HG02943 (cell line): ENCODE results near the gene BRME1.
"Not testable (repeated sequence)": the region's sequence is repeated elsewhere in the genome, so short reads cannot be mapped to it uniquely, and the experiment has no call there.

ENCODE experiments used
- ATAC-seq: cut with Tn5 transposase; IDR thresholded peaks from one replicate; pipeline ENCODE4 v1.9.1; 2021; ENCODE audit warnings: mild to moderate bottlenecking, low read depth, moderate library complexity; ENCODE audit not compliant: unreplicated experiment

The BRME1 gene

GRCh38 chr19:13870873-13871272, 35.0 kb downstream of the BRME1 start:
- ATAC-seq = no peak

GRCh38 chr19:13869281-13869680, 36.6 kb downstream of the BRME1 start:
- no peak for ATAC-seq

- no peak for ATAC-seq
Observed at GRCh38 chr19:13868663-13869062, 37.3 kb downstream of the BRME1 start.

- ATAC-seq = no peak
Observed at GRCh38 chr19:13866463-13867046, 39.4 kb downstream of the BRME1 start.

GRCh38 chr19:13865571-13866462, 40.1 kb downstream of the BRME1 start:
- no peak for ATAC-seq

- no peak for ATAC-seq
Observed at GRCh38 chr19:13864667-13865570, 41.0 kb downstream of the BRME1 start.

- ATAC-seq = no peak
Observed at GRCh38 chr19:13864046-13864666, 41.8 kb downstream of the BRME1 start.

GRCh38 chr19:13861714-13862531, 44.0 kb downstream of the BRME1 start:
- ATAC-seq = peak; percentile 58

GRCh38 chr19:13861392-13861713, 44.6 kb downstream of the BRME1 start:
- ATAC-seq = no peak

- ATAC-seq = no peak
Observed at GRCh38 chr19:13860679-13861391, 45.1 kb downstream of the BRME1 start.

- ATAC-seq = no peak
Observed at GRCh38 chr19:13859361-13859880, 46.5 kb downstream of the BRME1 start.

- no peak for ATAC-seq
Observed at GRCh38 chr19:13856497-13856896, 49.4 kb downstream of the BRME1 start.

GRCh38 chr19:13852171-13852707, 53.7 kb downstream of the BRME1 start:
- not testable (repeated sequence) for ATAC-seq

GRCh38 chr19:13851734-13852114, 54.2 kb downstream of the BRME1 start:
- ATAC-seq = not testable (repeated sequence)

GRCh38 chr19:13850910-13851733, 54.8 kb downstream of the BRME1 start:
- no peak for ATAC-seq

GRCh38 chr19:13849991-13850909, 55.7 kb downstream of the BRME1 start:
- no peak for ATAC-seq
